ENCODE results near the gene PRKCH. TPM values are rescaled to one million over a fixed set of nuclear protein-coding genes. Genes with fewer than 3 reads are reported as not detected.
"Not testable (repeated sequence)": the region's sequence is repeated elsewhere in the genome, so short reads cannot be mapped to it uniquely, and the experiment has no call there.

The PRKCH gene
- polyA plus RNA-seq, 12 donors, result 10.9 to 25.9 (median 13.8) TPM; not detected in 1

DNA sequence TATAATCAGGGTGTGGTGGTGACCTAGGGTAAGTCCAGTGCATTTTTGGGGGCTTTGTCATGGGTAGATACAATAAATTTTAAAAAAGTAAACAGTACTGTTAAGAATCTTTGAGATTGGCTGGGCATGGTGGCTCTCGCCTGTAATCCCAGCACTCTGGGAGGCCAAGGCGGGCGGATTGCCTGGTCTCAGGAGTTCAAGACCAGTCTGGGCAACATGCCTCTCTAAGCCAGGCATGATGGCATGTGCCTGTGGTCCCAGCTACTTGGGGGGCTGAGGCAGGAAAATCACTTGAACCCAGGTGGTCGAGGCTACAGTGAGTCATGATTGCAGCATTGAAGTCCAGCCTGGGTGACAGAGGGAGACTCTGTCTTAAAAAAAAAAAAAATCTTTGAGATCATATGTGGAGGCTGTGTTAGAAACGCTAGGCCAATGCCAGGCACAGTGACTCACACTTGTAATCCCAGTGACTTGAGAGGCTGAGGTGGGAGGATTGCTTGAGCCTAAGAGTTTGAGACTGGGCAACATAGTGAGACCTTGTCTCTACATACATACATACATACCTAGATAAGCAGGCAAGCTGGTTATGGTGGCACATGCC, 67.7 kb downstream of the PRKCH start:
- no peak for DNase-seq

- no peak for DNase-seq
Observed at GRCh38 chr14:61391119-61391518, 69.7 kb downstream of the PRKCH start.

GRCh38 chr14:61392297-61392696, 70.9 kb downstream of the PRKCH start:
- DNase-seq, result no peak

DNA sequence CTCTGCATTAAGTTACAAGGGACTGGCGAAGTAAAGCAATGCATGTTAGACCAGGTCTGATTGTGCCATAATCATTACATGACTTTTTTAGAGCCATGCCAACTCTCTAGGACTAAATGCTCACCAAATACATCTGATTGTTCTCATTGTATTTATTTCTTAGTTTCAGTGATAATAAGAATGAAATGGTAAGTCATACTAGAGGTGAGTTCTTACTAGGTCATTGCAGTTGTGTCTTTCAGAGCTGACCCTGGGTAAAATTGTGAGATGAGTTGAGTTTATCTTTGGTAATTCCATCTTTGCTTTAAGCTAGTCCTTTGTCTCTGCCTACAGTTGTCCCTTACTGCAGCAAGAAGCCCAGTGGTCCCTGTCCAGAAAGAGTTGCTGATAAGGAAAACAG, 73.2 kb downstream of the PRKCH start:
- DNase-seq, result no peak

DNA sequence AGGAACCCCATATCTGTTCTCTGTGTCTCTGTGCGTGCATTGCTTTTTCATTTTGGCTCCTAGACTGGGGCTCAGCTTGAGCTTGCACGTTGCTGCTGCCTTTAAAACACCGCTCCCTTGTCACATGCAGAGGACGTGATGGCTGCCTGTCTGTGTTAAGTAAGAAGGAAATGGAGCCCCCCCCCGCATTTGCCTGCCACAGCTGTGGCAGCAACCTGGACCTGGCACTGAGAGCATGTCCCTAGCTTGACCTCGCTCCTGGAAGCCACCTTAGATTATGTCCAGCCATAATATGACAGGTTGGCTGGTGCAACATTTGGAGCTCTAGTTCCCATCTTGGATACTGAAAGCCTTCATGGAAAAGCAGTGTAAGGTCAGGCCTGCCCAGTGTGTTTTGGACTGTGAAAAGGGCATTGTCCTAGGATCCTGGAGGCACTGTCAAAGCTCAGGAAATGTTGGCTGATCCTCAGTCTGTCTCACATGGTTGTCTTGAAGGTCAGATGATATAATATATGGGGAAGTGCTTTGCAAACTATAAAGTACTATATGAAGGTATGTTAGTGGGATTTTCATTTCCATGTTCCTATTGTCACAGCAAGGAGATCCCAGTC, 73.8 kb downstream of the PRKCH start:
- no peak for DNase-seq

GRCh38 chr14:61396279-61396678, 74.9 kb downstream of the PRKCH start:
- DNase-seq, result no peak

- no peak for DNase-seq
Observed at GRCh38 chr14:61396694-61397093, 75.3 kb downstream of the PRKCH start.

- no peak for DNase-seq
Observed at GRCh38 chr14:61397615-61398014, 76.2 kb downstream of the PRKCH start.

DNA sequence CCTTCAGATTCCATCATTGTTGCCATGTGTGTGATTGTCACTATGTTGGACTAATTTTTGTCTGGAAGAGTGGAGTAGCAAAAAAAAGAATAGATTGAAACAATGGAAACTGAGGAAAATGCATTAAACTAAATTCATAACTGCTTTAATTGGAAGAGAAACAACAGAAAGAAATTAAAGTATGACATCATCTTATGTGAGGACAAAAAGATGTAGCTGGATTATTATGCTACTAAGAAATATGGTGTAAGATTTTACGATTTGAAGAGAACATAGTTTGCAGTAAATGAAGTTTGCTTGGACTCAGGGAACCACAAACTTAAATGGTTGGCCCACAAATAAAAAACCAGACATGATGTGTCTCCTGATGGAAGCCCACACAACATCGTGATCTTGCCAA, 76.8 kb downstream of the PRKCH start:
- DNase-seq, result no peak

DNA sequence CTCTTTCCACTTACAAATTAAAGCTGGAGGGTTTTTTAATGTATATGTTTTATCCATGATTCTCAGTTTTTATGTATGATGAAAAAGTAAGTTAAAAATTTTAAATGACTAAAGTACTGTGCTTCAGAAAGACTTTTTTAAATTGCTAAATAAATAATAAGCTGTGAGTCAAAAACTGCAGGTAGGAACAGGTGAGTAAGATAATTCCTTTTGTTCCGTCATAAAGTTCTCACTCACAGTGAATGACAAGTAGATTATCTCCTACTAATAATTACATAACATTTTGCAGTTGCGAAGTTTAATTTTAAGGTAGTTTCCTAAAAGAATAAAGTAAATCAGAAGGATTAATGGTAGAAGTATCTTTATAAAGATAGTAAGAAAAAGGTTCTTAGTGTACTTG, 78.0 kb downstream of the PRKCH start:
- DNase-seq, result no peak

DNA sequence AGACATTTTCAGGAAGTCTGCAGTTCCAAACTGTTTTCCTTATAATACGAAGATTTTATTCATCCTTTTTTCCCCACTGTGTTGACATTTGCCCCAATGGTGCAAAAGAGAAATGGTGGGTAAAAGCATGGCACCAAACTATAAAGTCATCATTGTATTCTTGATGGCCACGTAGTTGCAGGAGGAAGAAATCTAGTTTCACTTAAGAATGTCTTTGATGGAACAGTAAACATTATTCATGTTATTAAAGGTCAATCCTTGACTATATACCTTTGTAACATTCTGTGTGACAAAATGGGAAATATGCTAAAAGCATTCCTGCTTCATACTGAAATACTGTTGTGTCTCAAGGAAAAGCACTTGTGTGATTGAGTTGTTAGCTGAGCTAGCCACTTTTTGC, 80.1 kb downstream of the PRKCH start:
- DNase-seq, result no peak

DNA sequence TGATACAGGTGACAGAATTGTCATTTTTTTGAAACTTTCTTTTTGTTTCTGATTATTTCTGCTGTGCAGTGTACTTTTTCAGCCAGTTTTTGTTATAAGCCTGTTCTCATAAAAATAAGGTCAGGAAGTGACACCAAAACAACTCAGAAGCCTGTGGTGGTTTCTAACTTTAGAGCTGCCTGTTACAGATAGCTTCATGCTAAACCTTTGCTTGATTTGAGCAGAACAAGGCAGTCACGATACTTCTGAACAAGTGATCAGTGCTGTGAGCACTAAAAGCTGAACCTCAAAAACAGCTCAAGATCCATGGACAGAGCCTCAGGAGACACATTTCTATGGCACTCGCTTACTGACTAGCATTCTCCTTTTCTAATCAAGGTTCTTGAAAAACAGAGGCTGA, 82.0 kb downstream of the PRKCH start:
- no peak for DNase-seq

- DNase-seq, result no peak
Observed at GRCh38 chr14:61404637-61405036, 83.3 kb downstream of the PRKCH start.

DNA sequence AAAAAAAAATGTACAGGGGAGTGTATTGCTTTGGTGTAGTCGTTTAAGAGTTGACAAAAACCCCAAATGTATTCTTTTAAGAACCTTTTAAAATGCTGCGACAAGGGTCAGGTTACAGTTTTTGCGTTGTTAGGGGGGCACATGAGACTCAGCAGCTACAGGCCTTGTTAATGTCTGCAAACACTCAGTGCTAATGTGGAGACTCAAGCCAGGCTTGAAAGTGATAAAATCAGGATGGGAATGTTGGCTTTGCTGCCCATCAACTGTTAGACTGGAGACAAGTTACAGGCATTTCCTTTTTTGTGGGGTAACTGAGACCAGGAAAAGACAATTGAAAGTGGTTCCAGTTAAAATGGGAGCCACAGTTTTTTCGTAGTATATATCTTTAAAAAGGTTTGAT, 84.8 kb downstream of the PRKCH start:
- DNase-seq, result no peak

DNA sequence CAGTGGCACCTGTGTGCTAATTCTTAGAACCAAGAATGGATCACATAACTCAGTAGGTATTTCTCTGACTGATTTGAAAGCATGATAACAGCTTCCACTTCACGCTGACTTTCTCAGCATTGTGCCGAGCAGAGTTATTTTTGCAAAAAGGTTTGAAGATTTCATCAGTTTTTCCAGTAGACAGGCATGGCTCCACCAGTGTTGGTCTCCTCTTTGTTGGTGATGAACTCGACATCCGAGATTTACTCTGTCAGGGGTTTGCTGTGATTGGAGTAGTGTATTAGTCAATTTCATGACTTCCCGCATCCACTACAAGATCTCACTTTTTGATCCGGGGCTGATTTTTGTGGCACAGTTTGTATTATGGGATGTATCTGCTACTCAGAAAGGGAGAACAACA, 85.3 kb downstream of the PRKCH start:
- DNase-seq, result no peak

DNA sequence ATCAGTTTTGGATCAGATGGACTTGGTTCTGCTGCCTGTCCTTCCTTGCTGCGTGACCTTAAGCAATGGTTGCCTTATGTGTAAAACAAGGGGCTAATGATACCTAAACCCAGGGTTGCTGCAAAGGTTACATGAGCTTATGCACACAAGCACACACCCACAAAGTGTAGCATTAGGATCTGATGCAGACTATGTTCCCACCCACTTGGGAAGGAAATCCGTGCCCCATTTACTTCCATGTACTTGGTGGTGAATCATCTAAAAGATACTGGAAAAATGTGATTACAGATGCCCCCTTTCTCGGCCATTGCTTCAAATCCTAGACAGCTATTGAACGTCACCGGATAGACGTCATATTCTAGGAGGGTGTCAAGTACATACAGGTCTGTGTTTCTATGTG, 87.1 kb downstream of the PRKCH start:
- no peak for DNase-seq

- DNase-seq, result no peak
Observed at GRCh38 chr14:61409782-61410181, 88.4 kb downstream of the PRKCH start.

- DNase-seq, result not testable (repeated sequence)
Observed at GRCh38 chr14:61415934-61416333, 94.6 kb downstream of the PRKCH start.

DNA sequence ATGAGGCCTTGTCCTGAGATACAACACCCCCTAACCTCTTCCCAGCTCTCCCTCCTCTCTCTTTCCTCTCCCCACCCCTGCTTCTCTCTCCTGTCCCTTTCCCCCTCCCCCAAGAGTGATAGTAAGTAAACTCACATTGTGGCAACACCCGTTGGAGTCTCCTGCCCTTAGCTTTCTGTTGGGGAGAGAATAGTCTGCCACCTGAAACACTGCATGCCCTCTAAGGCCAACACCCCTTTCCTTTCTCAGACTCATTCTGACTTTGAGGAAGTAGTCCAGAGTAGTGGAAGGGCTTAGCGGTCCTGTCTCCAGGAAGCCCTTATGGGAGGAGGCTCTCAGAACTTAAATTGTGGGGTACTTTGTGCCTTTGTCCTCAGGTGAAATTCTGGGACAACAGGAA, 95.2 kb downstream of the PRKCH start:
- DNase-seq, result no peak

DNA sequence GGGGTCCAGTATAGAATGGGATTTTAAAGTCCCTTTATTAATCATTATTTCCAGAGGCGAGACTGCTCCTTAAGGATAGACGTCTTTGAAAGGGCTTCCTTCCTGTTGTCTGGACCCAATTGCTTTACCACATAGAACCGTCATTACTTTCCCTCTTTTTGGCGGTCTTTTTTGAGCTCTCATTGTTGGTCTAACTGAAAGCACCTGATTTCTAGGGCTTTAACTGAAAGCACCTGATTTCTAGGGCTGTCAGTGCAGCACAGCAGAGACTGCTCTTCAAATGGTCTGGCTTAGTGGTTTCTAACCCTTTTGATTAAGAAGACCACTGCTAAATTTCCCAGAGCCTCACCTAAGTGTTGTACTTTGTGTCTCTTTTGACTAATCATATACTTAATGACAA, 95.8 kb downstream of the PRKCH start:
- DNase-seq, result no peak

DNA sequence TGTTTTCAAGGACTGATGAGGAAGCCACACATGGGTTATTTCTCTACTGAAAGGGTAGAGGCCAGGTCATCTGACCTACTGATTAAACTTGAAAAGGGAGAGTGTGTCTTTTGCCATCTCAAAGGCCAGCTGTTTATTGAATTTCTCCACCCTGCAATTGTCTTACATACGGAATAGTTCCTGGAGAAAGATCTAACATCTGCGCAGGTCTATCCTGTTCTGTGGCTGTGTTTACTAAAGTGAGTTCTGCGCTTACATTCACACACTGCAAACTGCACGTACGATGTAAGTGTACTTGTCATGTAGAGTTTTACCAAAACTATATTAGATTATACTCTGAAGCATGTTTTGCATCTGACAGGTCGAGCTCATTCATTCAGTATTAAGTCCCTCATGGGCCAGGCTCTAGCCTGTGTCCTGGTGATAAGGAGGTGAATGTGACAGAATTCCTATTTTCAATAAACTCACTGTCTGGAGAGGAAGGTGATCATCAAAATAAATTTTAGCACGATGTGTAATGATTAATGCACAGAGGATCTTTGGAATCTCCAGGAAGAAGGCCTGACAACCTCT, 96.6 kb downstream of the PRKCH start:
- DNase-seq, result no peak

DNA sequence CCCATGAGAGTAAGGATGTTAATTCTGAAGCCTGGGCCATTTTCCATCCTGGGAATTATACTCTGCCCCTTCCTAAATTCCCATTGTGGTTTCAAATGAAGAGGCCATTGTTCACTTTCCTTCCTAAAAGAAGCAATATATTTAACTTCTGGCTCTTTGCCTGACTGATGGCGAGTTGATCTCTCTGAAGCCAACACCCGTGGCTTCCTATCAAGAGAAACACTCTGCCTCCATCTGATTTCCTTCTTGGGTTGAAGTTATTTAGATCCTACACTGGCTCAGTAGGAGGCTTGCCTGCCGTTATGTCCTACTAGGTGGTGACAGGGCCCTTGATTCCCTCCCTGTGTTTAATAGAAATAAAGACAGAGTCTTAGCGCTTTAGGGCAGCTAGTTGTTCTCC, 97.4 kb downstream of the PRKCH start:
- no peak for DNase-seq

DNA sequence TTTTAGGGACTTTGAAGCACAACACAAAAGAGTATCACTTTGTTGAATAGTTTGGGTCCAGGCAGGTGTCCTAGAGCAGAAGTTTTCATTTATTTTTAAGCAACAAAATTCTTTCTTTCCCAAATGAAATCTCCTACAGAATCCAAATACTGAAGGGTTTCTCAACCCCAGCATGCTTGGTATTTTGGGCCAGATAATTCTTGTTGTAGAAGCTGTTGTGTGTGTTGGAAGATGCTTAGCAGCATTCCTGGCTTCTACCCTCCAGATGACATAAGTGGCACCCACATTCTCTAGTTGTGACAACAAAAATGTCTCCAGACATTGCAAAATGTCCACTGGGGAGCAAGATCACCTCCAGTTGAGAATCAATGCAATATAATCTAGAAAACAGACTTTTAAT, 97.8 kb downstream of the PRKCH start:
- no peak for DNase-seq

GRCh38 chr14:61420326-61420725, 98.9 kb downstream of the PRKCH start:
- no peak for DNase-seq
